CD14-positive monocyte (primary cell): ENCODE data around the gene ABCA10. TPM values are rescaled to one million over a fixed set of nuclear protein-coding genes. Genes with fewer than 3 reads are reported as not detected.

Source experiments
- DNase-seq, 3 donors: peaks; one replicate each; pipeline ENCODE4 v3.0.0-alpha.2; 2011 to 2022
- H2AFZ ChIP-seq: 2 replicates; pipeline ENCODE4 v1.6.0; 2012; ENCODE audit warnings: mild to moderate bottlenecking, low read depth, low read length, inconsistent platforms; ENCODE audit not compliant: insufficient read depth, poor library complexity, severe bottlenecking
- H3K27ac ChIP-seq, 2 donors: 1 replicate in 1 of 2; 2 replicates in 1 of 2; pipeline ENCODE4 v1.5.1; 2012 to 2013; ENCODE audit warnings: low read length in 2 of 2, control low read depth in 1 of 2, inconsistent platforms in 1 of 2, low read depth in 1 of 2, mild to moderate bottlenecking in 1 of 2
- H3K27me3 ChIP-seq, 2 donors: one replicate each; pipeline versions ENCODE4 v1.6.0 to v1.6.1; 2011 to 2013; ENCODE audit warnings: low read length in 2 of 2; ENCODE audit not compliant: control insufficient read depth in 2 of 2, insufficient read depth in 2 of 2
- H3K36me3 ChIP-seq, 2 donors: replicated peaks in 1 of 2; 1 replicate in 1 of 2; 2 replicates in 1 of 2; pipeline versions ENCODE4 v1.5.1 to v1.6.1; 2012 to 2013; ENCODE audit warnings: low read length in 2 of 2, control low read depth in 1 of 2, inconsistent platforms in 1 of 2, mild to moderate bottlenecking in 1 of 2; ENCODE audit not compliant: insufficient read depth in 2 of 2, control insufficient read depth in 1 of 2
- H3K4me1 ChIP-seq, 2 donors: 1 replicate in 1 of 2; 2 replicates in 1 of 2; pipeline versions ENCODE4 v1.5.1 to v1.6.1; 2012 to 2013; ENCODE audit warnings: low read length in 2 of 2, control low read depth in 1 of 2, inconsistent platforms in 1 of 2, mild to moderate bottlenecking in 1 of 2, moderate library complexity in 1 of 2; ENCODE audit not compliant: insufficient read depth in 2 of 2, control insufficient read depth in 1 of 2
- H3K4me2 ChIP-seq: replicated peaks from 2 replicates; pipeline ENCODE3; 2012; ENCODE audit warnings: low read length, moderate library complexity, mild to moderate bottlenecking; ENCODE audit not compliant: poor library complexity, severe bottlenecking; ENCODE audit errors: extremely low read depth
- H3K4me3 ChIP-seq, 3 experiments: fragments of 200-600 bp in 1 of 3; sonication (generic) in 1 of 3; replicated peaks in 1 of 3; 1 replicate in 2 of 3; 2 replicates in 1 of 3; pipeline ENCODE4 v1.5.1; 2011 to 2013; ENCODE audit warnings: low read length in 3 of 3, mild to moderate bottlenecking in 3 of 3, control low read depth in 2 of 3, low read depth in 2 of 3, inconsistent platforms in 1 of 3, moderate library complexity in 1 of 3
- H3K79me2 ChIP-seq: 2 replicates; pipeline ENCODE4 v1.6.0; 2012; ENCODE audit warnings: mild to moderate bottlenecking, control low read depth, inconsistent platforms, low read length, moderate library complexity; ENCODE audit not compliant: insufficient read depth
- H3K9ac ChIP-seq: 2 replicates; pipeline ENCODE4 v1.6.0; 2017; ENCODE audit warnings: low read length, mild to moderate bottlenecking; ENCODE audit not compliant: insufficient read depth, poor library complexity, severe bottlenecking
- H3K9me3 ChIP-seq, 2 donors: replicated peaks in 1 of 2; 1 replicate in 1 of 2; 2 replicates in 1 of 2; pipeline versions ENCODE4 v1.5.1 to v1.6.1; 2012 to 2013; ENCODE audit warnings: low read length in 2 of 2, control low read depth in 1 of 2; ENCODE audit not compliant: control insufficient read depth in 1 of 2, insufficient read depth in 1 of 2
- H4K20me1 ChIP-seq: 2 replicates; pipeline ENCODE4 v1.6.0; 2012; ENCODE audit warnings: mild to moderate bottlenecking, low read length, control low read depth, moderate library complexity; ENCODE audit not compliant: insufficient read depth
- H3K27ac Mint-ChIP-seq, 7 donors: one replicate each; pipeline ENCODE4 v1.8.0; 2020; ENCODE audit warnings: mild to moderate bottlenecking in 7 of 7, mixed read lengths in 7 of 7, moderate library complexity in 6 of 7, inconsistent platforms in 2 of 7
- H3K27me3 Mint-ChIP-seq, 3 donors: one replicate each; pipeline ENCODE4 v1.8.0; 2021 to 2022; ENCODE audit warnings: low read depth in 3 of 3, mild to moderate bottlenecking in 3 of 3, mixed read lengths in 3 of 3, moderate library complexity in 3 of 3, inconsistent platforms in 1 of 3
- H3K36me3 Mint-ChIP-seq, 2 donors: one replicate each; pipeline ENCODE4 v1.8.0; 2020; ENCODE audit warnings: mixed read lengths in 2 of 2, inconsistent platforms in 1 of 2, mild to moderate bottlenecking in 1 of 2
- H3K4me1 Mint-ChIP-seq: one replicate; pipeline ENCODE4 v1.8.0; 2020; ENCODE audit warnings: mild to moderate bottlenecking, mixed read lengths
- H3K4me3 Mint-ChIP-seq, 2 donors: one replicate each; pipeline ENCODE4 v1.8.0; 2020; ENCODE audit warnings: mild to moderate bottlenecking in 2 of 2, mixed read lengths in 2 of 2, moderate library complexity in 1 of 2
- H3K9me3 Mint-ChIP-seq, 7 donors: one replicate each; pipeline ENCODE4 v1.8.0; 2020 to 2022; ENCODE audit warnings: mixed read lengths in 7 of 7, mild to moderate bottlenecking in 6 of 7, moderate library complexity in 6 of 7, inconsistent platforms in 2 of 7
- WGBS: methylation state at CpG from one replicate; pipeline ENCODE4 v1.1.5; 2013; ENCODE audit warnings: missing lambda C conversion rate; ENCODE audit not compliant: insufficient coverage; 5-methylcytosine and 5-hydroxymethylcytosine counted together
- intact Hi-C, 2 donors: fragments of 100-400 bp; cut with micrococcal nuclease; formaldehyde crosslinking; loops; one replicate each; pipeline versions ENCODE4 v1.15.0 to v1.15.1; 2023
- polyA plus RNA-seq, 3 donors: library from polyadenylated mRNA; depleted of rRNA in 1 of 3; unstranded in 2 of 3; stranded (reverse) in 1 of 3; fragments of 300-500 nt in 2 of 3; fragments of >200 nt in 1 of 3; fragmentation: Illumina TruSeq in 2 of 3; gene quantifications; 1 replicate in 2 of 3; 2 replicates in 1 of 3; pipeline ENCODE4 v1.2.3, GENCODE V29; 2012 to 2021
- TF ChIP-seq, protein P1 (sequence below): fragments of 200-600 bp; IDR thresholded peaks from one replicate; pipeline ENCODE4 v1.8.0; 2022; ENCODE audit warnings: antibody characterized with exemption, mild to moderate bottlenecking

ABCA10 gene
- polyA plus RNA-seq, 3 donors, result 0.08 to 0.13 TPM; not detected in 1

DNA sequence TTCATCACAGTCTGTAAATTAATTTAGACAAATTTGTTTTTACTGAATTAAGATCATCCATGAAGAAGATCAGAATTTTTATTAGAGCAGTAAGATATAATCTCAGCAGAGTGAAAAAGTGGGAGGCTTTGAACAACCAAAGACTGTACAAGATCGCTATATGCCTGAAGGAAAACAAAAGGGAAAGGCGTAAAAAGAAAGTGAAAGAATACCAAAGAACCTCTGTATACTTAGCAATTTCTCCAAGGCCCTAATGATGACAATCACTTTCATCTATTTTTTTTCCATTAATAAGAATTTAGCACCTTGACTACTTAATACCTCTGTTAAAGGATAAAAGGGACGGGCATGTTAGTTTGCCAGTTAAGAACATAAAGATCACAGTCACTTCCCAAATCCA is 38.6 kb upstream of the ABCA10 start:
- H4K20me1 ChIP-seq, result no peaks in the 10 kb centered on the region
- no CpG with 5 or more reads among the region's 3 CpGs for WGBS
- H3K79me2 ChIP-seq, result no peaks in the 10 kb centered on the region
- Mint-ChIP-seq H3K4me3 (no peak overlapping the region), H3K27me3 (no peaks in the 10 kb centered on the region), H3K36me3 (peaks cover 0 to 4% of the 10 kb centered on the region in 2 donors), H3K4me1 (peaks cover 14% of the 10 kb centered on the region), H3K27ac (no peak overlapping the region), H3K9me3 (peaks cover 0 to 4% (median 0%) of the 10 kb centered on the region in 7 donors)
- TF ChIP-seq, protein P1, sequence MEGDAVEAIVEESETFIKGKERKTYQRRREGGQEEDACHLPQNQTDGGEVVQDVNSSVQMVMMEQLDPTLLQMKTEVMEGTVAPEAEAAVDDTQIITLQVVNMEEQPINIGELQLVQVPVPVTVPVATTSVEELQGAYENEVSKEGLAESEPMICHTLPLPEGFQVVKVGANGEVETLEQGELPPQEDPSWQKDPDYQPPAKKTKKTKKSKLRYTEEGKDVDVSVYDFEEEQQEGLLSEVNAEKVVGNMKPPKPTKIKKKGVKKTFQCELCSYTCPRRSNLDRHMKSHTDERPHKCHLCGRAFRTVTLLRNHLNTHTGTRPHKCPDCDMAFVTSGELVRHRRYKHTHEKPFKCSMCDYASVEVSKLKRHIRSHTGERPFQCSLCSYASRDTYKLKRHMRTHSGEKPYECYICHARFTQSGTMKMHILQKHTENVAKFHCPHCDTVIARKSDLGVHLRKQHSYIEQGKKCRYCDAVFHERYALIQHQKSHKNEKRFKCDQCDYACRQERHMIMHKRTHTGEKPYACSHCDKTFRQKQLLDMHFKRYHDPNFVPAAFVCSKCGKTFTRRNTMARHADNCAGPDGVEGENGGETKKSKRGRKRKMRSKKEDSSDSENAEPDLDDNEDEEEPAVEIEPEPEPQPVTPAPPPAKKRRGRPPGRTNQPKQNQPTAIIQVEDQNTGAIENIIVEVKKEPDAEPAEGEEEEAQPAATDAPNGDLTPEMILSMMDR, result no peak
- no peaks in the 10 kb centered on the region for H3K36me3 ChIP-seq
- peaks cover 0 to 10% of the 10 kb centered on the region in 2 donors for H3K4me1 ChIP-seq
- DNase-seq, result no peak
- no peaks in the 10 kb centered on the region for H3K27me3 ChIP-seq
- no peak overlapping the region for H3K9ac ChIP-seq
- no peak overlapping the region for H3K4me2 ChIP-seq
- no peak overlapping the region for H2AFZ ChIP-seq
- no peaks in the 10 kb centered on the region for H3K9me3 ChIP-seq
- no peak overlapping the region for H3K27ac ChIP-seq
- no peak overlapping the region for H3K4me3 ChIP-seq
- intact Hi-C loops, result no loop called here

DNA sequence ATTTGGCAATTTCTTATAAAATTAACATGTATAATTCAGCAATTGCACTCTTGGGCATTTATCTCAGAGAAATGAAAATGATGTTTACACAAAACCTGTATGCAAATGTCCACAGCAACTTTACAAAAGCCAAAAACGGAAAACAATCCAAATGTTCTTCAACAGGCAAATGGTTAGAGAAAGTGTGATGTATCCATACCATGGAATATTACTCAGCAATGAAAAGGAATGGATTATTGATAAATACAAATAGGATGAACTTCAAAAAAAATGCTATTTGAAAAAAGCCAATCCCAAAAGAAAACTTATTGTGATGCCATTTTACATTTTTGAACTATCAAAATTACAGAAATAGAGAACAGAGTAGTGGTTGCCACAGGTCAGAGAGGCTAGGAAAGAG is 37.2 kb upstream of the ABCA10 start:
- Histone ChIP-seq H3K27ac (no peak overlapping the region), H4K20me1 (no peaks in the 10 kb centered on the region), H3K9ac (no peak overlapping the region), H2AFZ (no peak overlapping the region), H3K4me1 (peaks cover 0 to 10% of the 10 kb centered on the region in 2 donors), H3K36me3 (no peaks in the 10 kb centered on the region), H3K9me3 (no peaks in the 10 kb centered on the region), H3K4me2 (no peak overlapping the region), H3K79me2 (no peaks in the 10 kb centered on the region), H3K4me3 (no peak overlapping the region), H3K27me3 (no peaks in the 10 kb centered on the region)
- Mint-ChIP-seq H3K27me3 (no peaks in the 10 kb centered on the region), H3K4me3 (no peak overlapping the region), H3K27ac (no peak overlapping the region), H3K4me1 (peaks cover 14% of the 10 kb centered on the region), H3K36me3 (peaks cover 0 to 4% of the 10 kb centered on the region in 2 donors), H3K9me3 (peaks cover 0 to 4% (median 0%) of the 10 kb centered on the region in 7 donors)
- no peak for DNase-seq
- TF ChIP-seq, protein P1, result no peak
- intact Hi-C loops, result no loop called here
- no CpG with 5 or more reads among the region's 1 CpG for WGBS
